HG03342 (cell line): Measurements from ENCODE around the gene PTS.
A peak's percentile ranks its signal among the peaks of the same experiment; 100 is the strongest.
"Not testable (repeated sequence)": the region's sequence is repeated elsewhere in the genome, so short reads cannot be mapped to it uniquely, and the experiment has no call there.

ENCODE experiments used
- ATAC-seq: cut with Tn5 transposase; IDR thresholded peaks from one replicate; pipeline ENCODE4 v1.9.1; 2021; ENCODE audit warnings: mild to moderate bottlenecking, moderate library complexity; ENCODE audit not compliant: unreplicated experiment

The PTS gene

GRCh38 chr11:112226062-112226830 is at the start of gene PTS:
PTS (plus strand) TSS chr11:112226428; CDS start chr11:112226444, 16 bp downstream.
- ATAC-seq = peak; percentile 94

DNA sequence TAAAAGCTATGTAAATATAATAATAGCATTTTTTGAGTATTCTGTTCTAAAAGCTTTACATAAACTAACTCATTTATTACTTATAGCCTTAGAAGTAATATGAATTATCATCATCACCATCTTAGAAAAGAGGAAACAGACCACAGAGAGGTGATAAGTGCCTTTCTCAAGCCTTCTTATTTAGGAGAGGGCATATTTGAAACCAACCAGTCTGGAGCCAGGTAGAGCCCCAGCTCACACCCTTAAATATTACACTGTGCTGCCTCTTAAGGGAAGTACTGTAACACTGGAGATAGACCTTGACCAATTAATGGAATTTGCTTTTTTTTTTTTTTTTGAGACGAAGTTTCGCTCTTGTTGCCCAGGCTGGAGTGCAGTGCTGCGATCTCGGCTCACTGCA is 48.6 kb upstream of the PTS start:
- no peak for ATAC-seq

DNA sequence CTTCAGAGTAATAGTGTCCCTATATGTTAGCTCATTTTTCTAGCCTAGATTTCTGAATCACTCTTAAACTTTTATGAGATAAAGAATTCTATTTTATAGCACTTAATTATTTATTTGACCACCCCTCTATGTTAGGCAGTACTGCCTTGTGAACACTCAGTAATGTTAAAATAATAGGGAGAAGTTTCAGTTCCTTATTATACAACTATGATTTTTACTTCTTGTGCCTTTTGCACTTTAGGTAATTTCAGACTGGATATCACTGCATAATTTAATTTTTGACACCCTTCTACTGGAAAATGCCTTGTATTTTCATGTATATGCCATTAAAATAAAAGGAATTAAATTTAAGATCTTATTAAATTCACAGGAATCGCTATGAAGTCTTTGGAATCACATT is 47.8 kb upstream of the PTS start:
- ATAC-seq = no peak

GRCh38 chr11:112178936-112179335 is 47.3 kb upstream of the PTS start:
- ATAC-seq = no peak

GRCh38 chr11:112179601-112180000 is 46.6 kb upstream of the PTS start:
- ATAC-seq = peak; percentile 47

- ATAC-seq = no peak
These were observed 43.4 kb upstream of the PTS start for GRCh38 chr11:112182867-112183266.

GRCh38 chr11:112185883-112186282 is 40.3 kb upstream of the PTS start:
- no peak for ATAC-seq

- ATAC-seq = no peak
These were observed 39.9 kb upstream of the PTS start for GRCh38 chr11:112186304-112186703.

DNA sequence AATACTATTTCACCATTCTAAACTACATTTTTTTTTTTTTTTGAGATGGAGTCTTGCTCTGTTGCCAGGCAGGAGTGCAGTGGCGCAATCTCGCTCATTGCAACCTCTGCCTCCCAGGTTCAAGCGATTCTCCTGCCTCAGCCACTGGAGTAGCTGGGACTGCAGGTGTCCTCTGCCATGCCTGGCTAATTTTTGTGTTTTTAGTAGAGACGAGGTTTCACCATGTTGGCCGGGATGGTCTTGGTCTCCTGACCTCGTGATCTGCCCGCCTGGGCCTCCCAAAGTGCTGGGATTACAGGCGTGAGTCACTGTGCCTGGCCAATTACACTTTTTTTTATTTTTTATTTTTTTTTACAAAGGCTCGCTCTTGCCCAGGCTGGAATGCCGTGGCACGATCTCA is 31.1 kb upstream of the PTS start:
- not testable (repeated sequence) for ATAC-seq

- ATAC-seq = no peak
These were observed 30.3 kb upstream of the PTS start for GRCh38 chr11:112195951-112196351.

- ATAC-seq = no peak
These were observed 29.6 kb upstream of the PTS start for GRCh38 chr11:112196519-112197087.

- ATAC-seq = not testable (repeated sequence)
These were observed 27.1 kb upstream of the PTS start for GRCh38 chr11:112199101-112199500.

DNA sequence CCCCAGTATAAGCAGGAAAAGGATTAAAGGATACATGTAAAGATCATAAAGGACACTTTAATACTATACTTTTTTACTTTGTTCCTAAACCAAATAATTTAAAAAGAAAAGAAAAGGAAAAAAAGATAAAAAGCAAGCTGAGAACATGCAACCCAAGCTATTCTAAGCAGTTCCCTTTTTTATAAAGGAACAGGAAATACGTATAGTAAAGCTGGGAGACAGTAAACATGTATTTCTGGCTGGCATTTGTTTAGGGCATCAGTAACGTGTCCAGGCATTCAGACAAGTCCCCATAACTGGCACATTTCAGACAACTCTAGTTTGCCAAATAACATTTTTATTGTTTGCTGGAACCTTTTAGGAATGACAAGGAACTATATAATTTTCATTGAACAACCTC is 26.0 kb upstream of the PTS start:
- no peak for ATAC-seq

DNA sequence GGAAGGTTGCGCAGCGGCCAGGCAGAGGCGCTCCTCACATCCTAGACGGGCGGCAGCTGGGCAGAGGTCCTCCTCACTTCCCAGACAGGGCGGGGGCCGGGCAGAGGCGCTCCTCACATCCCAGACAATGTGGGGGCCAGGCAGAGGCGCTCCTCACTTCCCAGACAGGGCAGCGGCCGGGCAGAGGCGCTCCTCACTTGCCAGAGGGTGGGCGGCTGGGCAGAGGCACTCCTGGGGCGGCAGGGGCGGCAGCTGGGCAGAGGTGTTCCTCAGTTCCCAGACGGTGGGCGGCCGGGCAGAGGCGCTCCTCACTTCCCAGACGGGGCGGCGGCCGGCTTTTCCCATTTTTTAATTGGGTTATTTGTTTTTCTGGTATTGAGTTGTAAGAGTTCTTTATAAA is 20.2 kb upstream of the PTS start:
- no peak for ATAC-seq

DNA sequence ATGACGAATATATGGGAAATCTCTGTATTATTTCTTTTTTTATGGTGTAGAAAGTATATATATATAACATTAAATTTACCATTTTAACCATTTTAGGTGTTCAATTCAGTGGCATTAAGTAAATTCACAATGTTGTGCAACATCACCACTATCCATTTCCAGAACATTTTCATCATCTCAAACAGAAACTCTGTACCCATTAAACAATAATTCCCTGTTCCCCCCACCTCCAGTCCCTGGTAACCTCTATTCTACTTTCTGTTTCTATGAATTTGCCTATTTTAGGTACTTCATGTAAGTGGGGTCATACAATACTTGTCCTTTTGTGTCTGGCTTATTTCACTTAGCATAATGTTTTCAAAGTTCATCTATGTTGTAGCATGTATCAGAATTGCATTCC is 15.3 kb upstream of the PTS start:
- no peak for ATAC-seq

GRCh38 chr11:112211536-112211935 is 14.7 kb upstream of the PTS start:
- ATAC-seq = no peak

GRCh38 chr11:112212290-112212689 is 13.9 kb upstream of the PTS start:
- ATAC-seq = no peak

- ATAC-seq = no peak
These were observed 13.5 kb upstream of the PTS start for GRCh38 chr11:112212710-112213109.

DNA sequence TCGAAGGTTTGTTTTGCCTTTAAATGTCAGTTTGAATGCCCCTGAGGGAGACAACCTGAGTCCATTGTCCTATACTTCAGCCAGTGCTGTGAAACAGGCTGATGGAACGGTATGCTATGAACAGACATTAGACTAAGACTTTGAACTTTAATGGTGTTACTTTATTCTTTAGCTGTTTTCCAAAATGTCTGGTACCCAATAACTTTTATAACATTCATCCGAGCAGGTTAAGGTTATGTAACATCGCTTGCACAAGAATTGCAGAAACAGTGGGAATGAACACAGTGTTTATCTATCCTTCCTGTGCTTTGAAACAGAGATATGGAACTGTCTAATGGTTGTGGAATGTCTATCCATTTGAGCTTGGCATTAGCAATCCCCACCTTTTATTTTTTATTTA is 12.5 kb upstream of the PTS start:
- ATAC-seq = no peak

DNA sequence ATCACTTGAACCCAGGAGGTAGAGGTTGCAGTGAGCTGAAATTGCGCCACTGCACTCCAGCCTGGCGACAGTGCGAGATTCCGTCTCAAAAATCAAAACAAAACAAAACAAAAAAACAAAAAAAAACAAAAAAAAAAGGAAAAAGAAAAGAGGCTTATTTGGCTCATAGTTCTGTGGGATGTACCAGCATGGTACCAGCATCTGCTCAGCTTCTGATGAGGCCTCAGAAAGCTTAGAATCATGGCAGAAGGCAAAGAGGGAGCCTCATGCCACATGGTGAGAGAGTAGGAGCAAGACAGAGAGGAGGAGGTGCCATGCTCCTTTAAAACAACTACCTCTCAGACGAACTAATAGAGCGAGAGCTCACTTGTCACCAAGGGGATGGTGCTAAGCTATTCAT is 10.6 kb upstream of the PTS start:
- ATAC-seq = no peak

DNA sequence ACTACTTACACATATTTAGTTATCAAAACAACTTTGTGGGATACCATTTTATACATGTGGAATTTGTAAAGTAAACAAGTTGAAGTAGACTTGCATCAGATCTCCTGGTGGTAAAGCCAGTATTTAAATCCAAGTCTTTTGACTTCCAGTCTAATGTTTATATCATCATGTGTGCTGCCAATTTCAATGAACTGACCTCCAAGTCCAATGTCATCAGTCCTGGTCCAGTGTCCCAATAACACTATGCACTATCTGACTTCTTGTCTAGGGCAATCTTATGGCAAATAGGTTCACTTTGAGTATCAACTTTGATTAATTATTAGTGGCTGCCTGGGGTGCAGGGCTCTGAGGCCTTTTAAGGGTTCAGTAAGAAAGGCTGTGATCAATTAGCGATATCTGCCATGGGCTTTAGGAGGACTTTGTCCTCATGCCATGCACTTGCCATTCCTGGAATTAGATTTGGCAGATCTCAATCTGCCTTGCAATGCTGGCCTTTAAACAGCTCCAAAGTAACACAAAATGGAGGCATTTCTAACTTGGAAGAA is 9.6 kb upstream of the PTS start:
- no peak for ATAC-seq

DNA sequence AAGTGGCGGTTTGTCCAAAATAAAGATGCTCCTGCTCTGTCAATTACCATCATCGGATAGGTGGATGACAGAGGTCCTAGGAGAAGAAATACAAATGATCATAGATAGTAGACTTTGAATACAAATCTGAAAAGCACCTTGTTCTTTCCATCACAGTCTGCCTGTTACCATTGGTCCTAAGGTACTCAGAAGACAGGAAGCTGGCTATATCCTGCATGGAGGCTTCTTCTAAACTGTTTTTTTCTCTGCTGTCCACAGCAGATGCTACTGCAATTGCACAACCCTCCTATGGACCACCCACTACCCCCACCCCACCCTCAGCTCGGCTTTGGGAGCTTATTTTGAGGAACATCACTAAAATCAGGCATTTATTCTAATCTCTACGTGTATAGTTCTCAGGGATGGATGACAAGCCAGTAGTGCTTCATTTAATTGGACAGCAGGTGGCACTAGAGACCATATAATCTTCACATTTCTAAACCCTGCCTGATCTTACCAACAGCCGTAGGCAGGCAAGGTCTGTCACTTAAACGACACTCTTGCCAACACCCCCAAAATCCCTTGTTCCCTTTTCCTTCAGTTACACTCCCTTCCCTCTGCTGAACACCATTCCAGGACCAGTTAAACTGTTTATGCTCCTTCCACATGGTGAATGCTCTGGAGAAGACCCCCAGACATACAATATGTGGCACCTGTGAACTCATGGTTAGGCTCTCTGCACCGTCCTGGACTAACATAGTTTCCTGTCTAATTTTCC is 6.6 kb upstream of the PTS start:
- peak; percentile 93 for ATAC-seq
